Endothelial cell of umbilical vein (primary cell): ENCODE measurements around the gene CELSR1. TPM values are rescaled to one million over a fixed set of nuclear protein-coding genes. Genes with fewer than 3 reads are reported as not detected.

Source experiments
- BruUV-seq: library from RNA; stranded (reverse); fragments of 400-500 nt; replicated peaks from 2 replicates; lab custom pipeline; 2021; lab: Mats Ljungman, UMichigan
- CTCF ChIA-PET: fragments of 300-600, 350-600 bp; sonication (Branson Sonifier 250); formaldehyde crosslinking; loops from one replicate; lab custom pipeline; 2021; ENCODE audit warnings: antibody characterized with exemption, inconsistent platforms; lab: Charles Lee
- POLR2A ChIA-PET: fragments of 300-600, 350-600 bp; sonication (Branson Sonifier 250); formaldehyde crosslinking; loops from one replicate; lab custom pipeline; 2021; ENCODE audit warnings: antibody characterized with exemption, inconsistent platforms; lab: Charles Lee
- DNase-seq: peaks from one replicate; pipeline ENCODE4 v3.0.0-alpha.2; 2011; ENCODE audit warnings: low read depth, low spot score
- FAIRE-seq: peaks from 2 replicates; lab custom pipeline; 2011; peaks lifted over from hg19 to GRCh38; lab: Jason Lieb, UNC
- H2AFZ ChIP-seq: 2 replicates; pipeline ENCODE4 v1.6.0; 2012; ENCODE audit warnings: low read depth, low read length, control low read depth, inconsistent platforms
- H3K27ac ChIP-seq: 2 replicates; pipeline ENCODE4 v1.5.1; 2011; ENCODE audit warnings: low read depth, mild to moderate bottlenecking, control low read depth, low read length, moderate library complexity; ENCODE audit not compliant: insufficient read depth
- H3K27me3 ChIP-seq, 2 experiments: 2 replicates each; pipeline versions ENCODE4 v1.6.0 to v1.6.1; 2011; ENCODE audit warnings: low read length in 2 of 2, mixed read lengths in 1 of 2; ENCODE audit not compliant: control insufficient read depth in 2 of 2, insufficient read depth in 2 of 2
- H3K36me3 ChIP-seq, 2 experiments: 2 replicates in 1 of 2; 3 replicates in 1 of 2; pipeline ENCODE4 v1.5.1; 2011; ENCODE audit warnings: low read length in 2 of 2, mild to moderate bottlenecking in 1 of 2, moderate library complexity in 1 of 2; ENCODE audit not compliant: control insufficient read depth in 2 of 2, insufficient read depth in 2 of 2; ENCODE audit errors: extremely low read depth in 1 of 2
- H3K4me1 ChIP-seq: 3 replicates; pipeline ENCODE4 v1.5.1; 2011; ENCODE audit warnings: mild to moderate bottlenecking, low read length; ENCODE audit not compliant: control insufficient read depth, insufficient read depth; ENCODE audit errors: extremely low read depth
- H3K4me2 ChIP-seq: 2 replicates; pipeline ENCODE4 v1.6.1; 2011; ENCODE audit warnings: low read length, control low read depth, mixed read lengths; ENCODE audit not compliant: insufficient read depth
- H3K4me3 ChIP-seq, 3 experiments: fragments of 200-600 bp in 1 of 3; sonication (generic), shearing (Covaris generic) in 1 of 3; replicated peaks in 1 of 3; 2 replicates each; pipeline ENCODE4 v1.5.1; 2011 to 2016; ENCODE audit warnings: control low read depth in 3 of 3, low read length in 3 of 3, mild to moderate bottlenecking in 2 of 3, inconsistent platforms in 1 of 3, low read depth in 1 of 3, moderate library complexity in 1 of 3; ENCODE audit not compliant: insufficient read depth in 1 of 3
- H3K79me2 ChIP-seq: 2 replicates; pipeline ENCODE4 v1.6.0; 2012; ENCODE audit warnings: low read length, inconsistent platforms; ENCODE audit not compliant: control insufficient read depth, insufficient read depth
- H3K9ac ChIP-seq: replicated peaks from 2 replicates; pipeline ENCODE3; 2011; ENCODE audit warnings: low read length, control low read depth; ENCODE audit not compliant: insufficient read depth; ENCODE audit errors: extremely low read depth
- H3K9me1 ChIP-seq: replicated peaks from 3 replicates; pipeline ENCODE4 v1.6.0; 2011; ENCODE audit warnings: mild to moderate bottlenecking, low read length; ENCODE audit not compliant: control insufficient read depth, insufficient read depth; ENCODE audit errors: extremely low read depth
- H3K9me3 ChIP-seq: replicated peaks from 2 replicates; pipeline ENCODE4 v1.5.1; 2012; ENCODE audit warnings: low read length, inconsistent platforms; ENCODE audit not compliant: control insufficient read depth, insufficient read depth
- H4K20me1 ChIP-seq: replicated peaks from 2 replicates; pipeline ENCODE3; 2011; ENCODE audit warnings: mild to moderate bottlenecking, low read length; ENCODE audit not compliant: control insufficient read depth, insufficient read depth; ENCODE audit errors: extremely low read depth
- CTCF ChIP-seq, 2 donors: IDR thresholded peaks; 1 replicate in 1 of 2; 2 replicates in 1 of 2; pipeline ENCODE4 v1.5.1; 2011; ENCODE audit warnings: low read length in 2 of 2, mild to moderate bottlenecking in 2 of 2, moderate library complexity in 2 of 2, control low read depth in 1 of 2, inconsistent platforms in 1 of 2, low read depth in 1 of 2; ENCODE audit not compliant: insufficient read depth in 1 of 2; ENCODE audit errors: extremely low read depth in 1 of 2
- EZH2 ChIP-seq: IDR thresholded peaks from 2 replicates; pipeline ENCODE4 v1.6.1; 2012; ENCODE audit warnings: borderline replicate concordance, low read depth, mild to moderate bottlenecking, moderate library complexity, low read length, inconsistent platforms; ENCODE audit not compliant: severe bottlenecking
- FOS ChIP-seq: IDR thresholded peaks from 2 replicates; pipeline ENCODE4 v1.6.1; 2011; ENCODE audit warnings: mild to moderate bottlenecking, low read length, moderate library complexity, borderline replicate concordance; ENCODE audit not compliant: insufficient read depth
- GATA2 ChIP-seq: IDR thresholded peaks from 2 replicates; pipeline ENCODE4 v1.7.0; 2011; ENCODE audit warnings: low read depth, mild to moderate bottlenecking, moderate library complexity, mixed read lengths, low read length; ENCODE audit not compliant: insufficient read length, insufficient read depth
- MAX ChIP-seq: IDR thresholded peaks from 2 replicates; pipeline ENCODE4 v1.6.1; 2011; ENCODE audit not compliant: insufficient read depth, insufficient read length
- MYC ChIP-seq: IDR thresholded peaks from one replicate; pipeline ENCODE4 v1.6.1; 2011; ENCODE audit warnings: mild to moderate bottlenecking, low read depth, low read length
- POLR2A ChIP-seq: IDR thresholded peaks from 2 replicates; pipeline ENCODE4 v1.6.1; 2012; ENCODE audit warnings: low read depth, mild to moderate bottlenecking, control low read depth, low read length
- POLR2AphosphoS5 ChIP-seq: IDR thresholded peaks from 2 replicates; pipeline ENCODE4 v1.6.1; 2012; ENCODE audit warnings: low read depth, mild to moderate bottlenecking, control low read depth, low read length, moderate library complexity; ENCODE audit not compliant: insufficient read depth
- dilution Hi-C: fragments of 300-500 bp; cut with MboI; formaldehyde crosslinking; loops from one replicate; pipeline ENCODE4 v1.15.0; 2019; ENCODE audit warnings: low sequenced_read_pairs; ENCODE audit not compliant: extremely low pct_ligation_motif_present
- intact Hi-C: fragments of 100-400 bp; cut with micrococcal nuclease; formaldehyde crosslinking; loops from one replicate; pipeline ENCODE4 v1.10.0; 2022
- polyA plus RNA-seq, 4 experiments: library from polyadenylated mRNA; depleted of rRNA in 3 of 4; stranded (reverse) in 3 of 4; unstranded in 1 of 4; fragments of >200 nt; gene quantifications; 2 replicates each; pipeline versions ENCODE4 v1.2.1 to v1.2.3, GENCODE V29; 2011 to 2012; ENCODE audit warnings: missing spikeins in 1 of 4
- total RNA-seq: library from RNA; stranded (reverse); gene quantifications from 2 replicates; pipeline ENCODE4 v1.2.3, GENCODE V29; 2021

Gene CELSR1
- total and polyA plus RNA-seq, 2 donors (not counting 3 experiments of a cell fraction or from before 2014, with no cell fraction given) = 3.7 to 5.4 TPM

- FAIRE-seq (no peak), DNase-seq (no peak)
- intact Hi-C loops (no loop called here), dilution Hi-C loops (no loop called here)
- no peak overlapping the region for H3K4me3 ChIP-seq
- no peak overlapping the region for H3K27ac ChIP-seq
- H3K36me3 ChIP-seq = no peaks in the 10 kb centered on the region
- no TSS peak for BruUV-seq
- H4K20me1 ChIP-seq = no peaks in the 10 kb centered on the region
- no peak overlapping the region for H3K4me2 ChIP-seq
- H3K79me2 ChIP-seq = no peaks in the 10 kb centered on the region
- H3K9me1 ChIP-seq = no peaks in the 10 kb centered on the region
- H3K9me3 ChIP-seq = no peaks in the 10 kb centered on the region
- H2AFZ ChIP-seq = no peak overlapping the region
- ChIA-PET CTCF (no interaction called here), POLR2A (no interaction called here)
- TF ChIP-seq MYC (no peak), POLR2AphosphoS5 (no peak), GATA2 (no peak), FOS (no peak)
- H3K27me3 ChIP-seq = no peaks in the 10 kb centered on the region
- no peaks in the 10 kb centered on the region for H3K4me1 ChIP-seq
- H3K9ac ChIP-seq = no peak overlapping the region
These were observed 95.1 kb downstream of the CELSR1 start for GRCh38 chr22:46442217-46442853.

- Histone ChIP-seq H3K27me3 (no peaks in the 10 kb centered on the region), H3K4me2 (no peak overlapping the region), H3K9me3 (no peaks in the 10 kb centered on the region), H2AFZ (no peak overlapping the region), H3K36me3 (no peaks in the 10 kb centered on the region), H3K4me3 (no peak overlapping the region), H3K9ac (no peak overlapping the region), H3K4me1 (no peaks in the 10 kb centered on the region), H3K79me2 (no peaks in the 10 kb centered on the region), H3K27ac (no peak overlapping the region), H4K20me1 (no peaks in the 10 kb centered on the region), H3K9me1 (no peaks in the 10 kb centered on the region)
- FAIRE-seq (no peak), DNase-seq (no peak)
- dilution Hi-C loops = no loop called here
- ChIA-PET POLR2A (no interaction called here), CTCF (interaction anchor here (0.9 to 1.4 kb wide), 2 partner anchors 72 to 124 kb away, joined by 3 read pairs; no protein-coding TSS in a partner anchor)
- no TSS peak for BruUV-seq
- intact Hi-C loops = no loop called here
- TF ChIP-seq EZH2 = no peak
- no peak for TF ChIP-seq MAX
- TF ChIP-seq POLR2AphosphoS5 = no peak
- TF ChIP-seq POLR2A = no peak
- no peak for TF ChIP-seq CTCF (IDR thresholded peaks at IDR 0.05; ENCODE audit: extremely low read depth in 1 of 2, insufficient read depth in 1 of 2, low read depth in 1 of 2, low read length in 2 of 2)
- TF ChIP-seq MYC = no peak
- no peak for TF ChIP-seq GATA2
- no peak for TF ChIP-seq FOS
These were observed 97.6 kb downstream of the CELSR1 start for GRCh38 chr22:46439576-46440465.
